ENCODE data around the gene OPN4. TPM values are rescaled to one million over a fixed set of nuclear protein-coding genes. Genes with fewer than 3 reads are reported as not detected.
A peak's percentile ranks its signal among the peaks of the same experiment; 100 is the strongest.

The OPN4 gene
- total RNA-seq, 3 donors from 2014 or later (not counting 1 experiment from before 2014, with no cell fraction given) = not detected

DNA sequence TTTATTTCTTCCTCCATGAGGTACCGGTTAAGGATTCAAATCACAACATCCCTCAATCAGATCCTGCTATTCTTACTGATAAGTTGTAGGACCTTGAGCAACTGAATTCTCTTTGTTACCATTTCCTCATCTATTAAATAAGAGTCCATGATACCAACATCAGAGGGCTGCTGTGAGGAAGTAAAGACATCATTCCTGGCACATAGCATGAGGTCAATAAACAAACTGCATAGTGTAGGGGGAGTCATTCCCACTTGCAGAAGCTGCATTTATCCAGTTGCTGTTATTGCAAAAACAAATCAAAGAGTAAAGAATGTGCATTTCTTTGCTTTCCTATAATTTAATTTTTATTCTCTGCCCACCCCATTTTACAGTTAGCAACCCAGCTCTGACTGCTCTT lies 50.8 kb downstream of the OPN4 start:
- intact Hi-C loops (cut with micrococcal nuclease) = no loop called here
- Mint-ChIP-seq H3K27me3 (ENCODE audit: low read depth in 2 of 2) (no peaks in the 10 kb centered on the region), H3K4me3 (no peak overlapping the region), H3K4me1 (peaks cover 11 to 17% of the 10 kb centered on the region in 2 donors), H3K9me3 (no peaks in the 10 kb centered on the region), H3K36me3 (no peaks in the 10 kb centered on the region), H3K27ac (no peak overlapping the region)
- H3K27me3 ChIP-seq (ENCODE audit: control insufficient read depth, insufficient read depth, low read length) = no peaks in the 10 kb centered on the region
- no peak overlapping the region for H3K4me3 ChIP-seq (ENCODE audit: low read length)
- 100% methylated on average over 1 of the region's 1 CpG for WGBS (ENCODE audit: insufficient coverage)
- no peaks in the 10 kb centered on the region for H3K9me3 ChIP-seq (ENCODE audit: control insufficient read depth, insufficient read depth, low read length)
- TF ChIP-seq, protein P1, sequence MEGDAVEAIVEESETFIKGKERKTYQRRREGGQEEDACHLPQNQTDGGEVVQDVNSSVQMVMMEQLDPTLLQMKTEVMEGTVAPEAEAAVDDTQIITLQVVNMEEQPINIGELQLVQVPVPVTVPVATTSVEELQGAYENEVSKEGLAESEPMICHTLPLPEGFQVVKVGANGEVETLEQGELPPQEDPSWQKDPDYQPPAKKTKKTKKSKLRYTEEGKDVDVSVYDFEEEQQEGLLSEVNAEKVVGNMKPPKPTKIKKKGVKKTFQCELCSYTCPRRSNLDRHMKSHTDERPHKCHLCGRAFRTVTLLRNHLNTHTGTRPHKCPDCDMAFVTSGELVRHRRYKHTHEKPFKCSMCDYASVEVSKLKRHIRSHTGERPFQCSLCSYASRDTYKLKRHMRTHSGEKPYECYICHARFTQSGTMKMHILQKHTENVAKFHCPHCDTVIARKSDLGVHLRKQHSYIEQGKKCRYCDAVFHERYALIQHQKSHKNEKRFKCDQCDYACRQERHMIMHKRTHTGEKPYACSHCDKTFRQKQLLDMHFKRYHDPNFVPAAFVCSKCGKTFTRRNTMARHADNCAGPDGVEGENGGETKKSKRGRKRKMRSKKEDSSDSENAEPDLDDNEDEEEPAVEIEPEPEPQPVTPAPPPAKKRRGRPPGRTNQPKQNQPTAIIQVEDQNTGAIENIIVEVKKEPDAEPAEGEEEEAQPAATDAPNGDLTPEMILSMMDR (IDR thresholded peaks at IDR 0.05) = no peak
- DNase-seq (no peak), ATAC-seq (no peak)
- H3K36me3 ChIP-seq (ENCODE audit: control insufficient read depth, insufficient read depth, low read length) = no peaks in the 10 kb centered on the region
- peaks cover 6% of the 10 kb centered on the region for H3K4me1 ChIP-seq (ENCODE audit: control insufficient read depth, insufficient read depth, low read length)
- no peak overlapping the region for H3K27ac ChIP-seq (ENCODE audit: low read length)

DNA sequence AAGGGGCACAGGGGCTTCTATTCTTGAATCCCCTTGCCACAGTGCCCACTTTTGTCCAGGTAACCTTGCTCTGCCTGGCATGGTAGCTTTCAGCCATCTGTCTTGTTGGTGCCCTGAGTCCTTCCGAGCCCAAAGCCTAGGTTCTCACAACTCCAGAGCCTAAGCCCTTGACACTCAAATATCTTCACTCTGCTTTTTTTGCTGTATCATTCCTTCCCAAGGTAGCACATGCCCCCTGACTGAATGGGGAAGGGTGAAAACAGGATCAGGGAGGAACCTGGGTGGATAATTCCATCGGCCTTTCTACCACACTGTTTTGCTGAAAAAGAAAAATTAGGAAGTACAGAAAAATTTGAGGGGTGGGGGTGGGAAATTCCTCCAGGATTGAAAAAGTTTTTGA lies 51.6 kb downstream of the OPN4 start:
- no peaks in the 10 kb centered on the region for H3K36me3 Mint-ChIP-seq
- 100% methylated on average over 2 of the region's 2 CpGs for WGBS (ENCODE audit: insufficient coverage)
- intact Hi-C loops (cut with micrococcal nuclease) = no loop called here
- ATAC-seq (no peak), DNase-seq (no peak)
- no peak overlapping the region for H3K27ac Mint-ChIP-seq
- peaks cover 18 to 25% of the 10 kb centered on the region in 2 donors for H3K4me1 Mint-ChIP-seq
- Histone ChIP-seq H3K4me1 (ENCODE audit: control insufficient read depth, insufficient read depth, low read length) (peaks cover 11% of the 10 kb centered on the region), H3K9me3 (ENCODE audit: control insufficient read depth, insufficient read depth, low read length) (no peaks in the 10 kb centered on the region), H3K36me3 (ENCODE audit: control insufficient read depth, insufficient read depth, low read length) (no peaks in the 10 kb centered on the region), H3K27ac (ENCODE audit: low read length) (no peak overlapping the region), H3K4me3 (ENCODE audit: low read length) (no peak overlapping the region), H3K27me3 (ENCODE audit: control insufficient read depth, insufficient read depth, low read length) (no peaks in the 10 kb centered on the region)
- no peaks in the 10 kb centered on the region for H3K27me3 Mint-ChIP-seq (ENCODE audit: low read depth in 2 of 2)
- TF ChIP-seq, protein P1 (IDR thresholded peaks at IDR 0.05) = no peak
- H3K4me3 Mint-ChIP-seq = no peak overlapping the region
- H3K9me3 Mint-ChIP-seq = no peaks in the 10 kb centered on the region

DNA sequence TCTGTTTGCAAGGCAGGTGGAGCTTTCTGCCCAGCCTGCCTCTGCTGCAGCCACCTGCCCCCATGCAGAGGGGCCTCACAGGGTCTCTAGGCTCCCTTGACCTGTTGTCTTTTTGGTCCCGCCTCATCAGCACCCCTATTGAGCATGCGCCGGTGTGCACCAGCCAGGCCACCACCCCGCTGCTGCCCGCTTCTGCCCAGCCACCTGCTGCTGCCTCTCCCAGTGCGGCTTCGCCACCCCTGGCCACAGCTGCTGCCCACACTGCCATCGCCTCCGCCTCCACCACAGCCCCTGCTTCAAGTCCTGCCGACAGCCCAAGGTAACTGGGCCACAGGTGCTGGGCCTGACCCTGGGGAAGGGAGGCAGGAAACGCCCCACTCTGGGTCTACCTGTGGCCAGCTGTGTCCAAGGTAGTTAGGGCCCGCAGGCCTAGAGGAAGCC lies 52.1 kb downstream of the OPN4 start:
- H3K36me3 Mint-ChIP-seq = no peaks in the 10 kb centered on the region
- H3K4me1 Mint-ChIP-seq = peaks cover 18 to 27% of the 10 kb centered on the region in 2 donors
- DNase-seq (no peak), ATAC-seq (no peak)
- Histone ChIP-seq H3K4me1 (ENCODE audit: control insufficient read depth, insufficient read depth, low read length) (peaks cover 13% of the 10 kb centered on the region), H3K4me3 (ENCODE audit: low read length) (no peak overlapping the region), H3K36me3 (ENCODE audit: control insufficient read depth, insufficient read depth, low read length) (no peaks in the 10 kb centered on the region), H3K9me3 (ENCODE audit: control insufficient read depth, insufficient read depth, low read length) (no peaks in the 10 kb centered on the region), H3K27me3 (ENCODE audit: control insufficient read depth, insufficient read depth, low read length) (no peaks in the 10 kb centered on the region), H3K27ac (ENCODE audit: low read length) (no peak overlapping the region)
- no peaks in the 10 kb centered on the region for H3K9me3 Mint-ChIP-seq
- no peaks in the 10 kb centered on the region for H3K27me3 Mint-ChIP-seq (ENCODE audit: low read depth in 2 of 2)
- H3K27ac Mint-ChIP-seq = peak overlapping the region; percentile 16 to 51
- TF ChIP-seq, protein P1 (IDR thresholded peaks at IDR 0.05) = no peak
- WGBS (ENCODE audit: insufficient coverage) = 70% methylated on average over 12 of the region's 12 CpGs
- intact Hi-C loops (cut with micrococcal nuclease) = no loop called here
- H3K4me3 Mint-ChIP-seq = peak overlapping the region; percentile 13

DNA sequence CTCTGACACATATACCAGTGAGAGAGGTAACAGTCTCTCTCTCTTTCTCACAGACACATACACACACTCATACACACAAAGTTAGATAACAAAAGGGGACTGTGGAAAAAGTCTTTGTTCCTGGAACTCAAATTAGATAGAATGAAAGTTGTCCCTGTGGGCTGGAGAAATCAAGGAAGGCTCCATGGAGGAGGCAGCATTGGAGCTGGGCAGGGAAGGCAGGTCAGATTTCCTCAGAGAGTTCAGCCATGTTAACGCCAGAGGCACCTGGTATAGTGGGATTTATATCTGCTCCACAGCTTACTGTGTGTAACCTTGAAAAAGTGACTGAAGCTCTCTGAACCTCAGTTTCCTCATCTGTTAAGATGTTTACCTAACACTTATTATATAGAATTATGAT lies 52.6 kb downstream of the OPN4 start:
- Histone ChIP-seq H3K4me3 (ENCODE audit: low read length) (no peak overlapping the region), H3K27me3 (ENCODE audit: control insufficient read depth, insufficient read depth, low read length) (no peaks in the 10 kb centered on the region), H3K27ac (ENCODE audit: low read length) (no peak overlapping the region), H3K36me3 (ENCODE audit: control insufficient read depth, insufficient read depth, low read length) (no peaks in the 10 kb centered on the region), H3K4me1 (ENCODE audit: control insufficient read depth, insufficient read depth, low read length) (peaks cover 15% of the 10 kb centered on the region), H3K9me3 (ENCODE audit: control insufficient read depth, insufficient read depth, low read length) (no peaks in the 10 kb centered on the region)
- Mint-ChIP-seq H3K4me1 (peaks cover 20 to 30% of the 10 kb centered on the region in 2 donors), H3K27ac (peak overlapping the region; percentile 16 to 51), H3K4me3 (no peak overlapping the region), H3K36me3 (no peaks in the 10 kb centered on the region), H3K27me3 (ENCODE audit: low read depth in 2 of 2) (no peaks in the 10 kb centered on the region), H3K9me3 (no peaks in the 10 kb centered on the region)
- TF ChIP-seq, protein P1 (IDR thresholded peaks at IDR 0.05) = no peak
- ATAC-seq = no peak
- 87% methylated on average over 1 of the region's 1 CpG for WGBS (ENCODE audit: insufficient coverage)
- intact Hi-C loops (cut with micrococcal nuclease) = no loop called here
- DNase-seq = no peak
